ENCODE data around the gene ST8SIA5.
"Not testable (repeated sequence)": the region's sequence is repeated elsewhere in the genome, so short reads cannot be mapped to it uniquely, and the experiment has no call there.

ST8SIA5 gene, protein sequence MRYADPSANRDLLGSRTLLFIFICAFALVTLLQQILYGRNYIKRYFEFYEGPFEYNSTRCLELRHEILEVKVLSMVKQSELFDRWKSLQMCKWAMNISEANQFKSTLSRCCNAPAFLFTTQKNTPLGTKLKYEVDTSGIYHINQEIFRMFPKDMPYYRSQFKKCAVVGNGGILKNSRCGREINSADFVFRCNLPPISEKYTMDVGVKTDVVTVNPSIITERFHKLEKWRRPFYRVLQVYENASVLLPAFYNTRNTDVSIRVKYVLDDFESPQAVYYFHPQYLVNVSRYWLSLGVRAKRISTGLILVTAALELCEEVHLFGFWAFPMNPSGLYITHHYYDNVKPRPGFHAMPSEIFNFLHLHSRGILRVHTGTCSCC

DNA sequence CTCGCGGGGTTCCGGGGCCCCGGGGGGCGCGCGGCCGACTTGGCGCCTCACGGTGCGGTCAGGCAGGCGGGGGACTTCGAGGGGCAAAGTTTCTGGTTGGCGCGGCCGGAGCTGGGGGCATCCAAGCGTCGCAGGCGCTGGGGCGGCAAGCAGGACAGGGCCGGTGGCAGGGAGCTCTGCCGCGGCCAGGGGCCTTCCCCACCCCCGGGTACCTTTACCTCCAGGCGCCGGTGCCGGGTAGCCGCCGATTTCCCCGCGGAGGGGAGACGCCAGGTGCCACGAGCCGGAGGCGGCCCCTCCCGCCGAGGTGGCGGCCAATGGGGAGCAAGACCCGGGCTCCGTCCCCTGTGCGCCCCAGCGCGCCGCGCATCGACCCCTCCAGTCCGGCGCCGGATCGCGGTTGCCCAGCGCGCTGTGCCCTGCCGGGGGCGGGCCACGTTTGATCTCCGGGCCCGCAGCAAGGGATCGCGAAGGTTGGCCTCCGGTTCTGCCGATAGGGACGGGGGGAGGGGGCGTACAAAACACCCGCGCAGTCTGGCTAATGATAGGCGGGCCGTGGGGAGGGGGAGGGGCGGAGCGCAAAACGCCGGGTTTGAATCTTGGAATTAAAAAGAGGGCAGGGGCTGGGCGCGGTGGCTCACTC, at the start of gene ST8SIA5:
TSS of gene ST8SIA5 (minus strand) at position 495 of the 643 bp plus-strand sequence. CDS start 545 bp downstream, outside the sequence.
- DNase-seq = peak; percentile 55 to 65

DNA sequence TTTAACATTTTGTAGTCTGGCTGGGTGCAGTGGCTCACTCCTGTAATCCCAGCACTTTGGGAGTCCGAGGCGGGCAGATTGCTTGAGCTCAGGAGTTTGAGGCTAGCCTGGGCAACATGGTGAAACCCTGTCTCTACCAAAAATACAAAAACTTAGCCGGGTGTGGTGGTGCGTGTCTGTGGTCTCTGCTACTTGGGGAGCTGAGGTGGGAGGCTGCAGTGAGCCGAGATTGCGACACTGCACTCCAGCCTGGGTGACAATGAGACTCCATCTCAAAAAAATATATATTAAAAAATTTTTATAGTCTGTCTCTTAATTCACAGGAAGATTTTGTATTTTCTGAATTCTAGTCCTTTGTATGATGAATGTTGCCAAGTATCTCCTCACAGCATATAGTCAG, 39.1 kb upstream of the ST8SIA5 start:
- not testable (repeated sequence) for DNase-seq

DNA sequence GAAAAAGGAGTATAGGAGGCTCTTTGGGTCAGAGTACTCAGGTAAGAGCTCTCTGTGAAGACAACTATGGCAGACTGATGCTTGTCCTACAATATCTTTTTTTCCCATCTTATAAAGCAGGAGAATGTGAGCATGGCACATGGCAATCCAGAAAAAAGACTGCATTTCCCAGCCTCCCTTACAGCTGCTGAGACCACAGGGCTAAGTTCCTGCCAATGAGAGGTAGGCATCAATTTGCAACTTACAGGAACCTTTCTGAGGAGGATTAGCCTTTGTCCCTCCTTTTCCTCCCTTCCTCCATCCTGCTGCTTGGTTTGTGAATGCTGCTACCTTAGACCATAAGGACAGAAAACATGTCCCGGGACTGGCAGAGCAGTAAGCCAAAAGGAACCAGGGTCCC, 37.8 kb upstream of the ST8SIA5 start:
- DNase-seq = no peak

DNA sequence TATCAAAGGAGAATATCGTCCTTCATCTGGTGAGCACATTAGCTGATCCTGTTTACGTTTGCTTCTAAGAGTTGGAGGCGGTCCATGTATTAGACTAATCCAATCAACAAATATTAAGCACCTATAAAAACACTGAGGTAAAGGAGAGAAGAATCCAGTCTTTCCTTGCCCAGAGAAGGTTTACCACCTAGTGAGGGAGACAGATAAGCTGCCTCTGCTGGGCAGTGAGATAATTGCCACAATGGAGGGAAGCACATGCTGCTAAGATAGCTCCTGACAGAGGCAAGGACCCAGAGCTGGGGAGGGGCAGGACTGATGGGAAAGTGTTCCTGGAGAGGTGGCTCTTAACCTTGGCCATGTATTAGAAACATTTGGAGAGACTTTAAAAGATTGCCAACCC, 36.7 kb upstream of the ST8SIA5 start:
- DNase-seq = no peak

DNA sequence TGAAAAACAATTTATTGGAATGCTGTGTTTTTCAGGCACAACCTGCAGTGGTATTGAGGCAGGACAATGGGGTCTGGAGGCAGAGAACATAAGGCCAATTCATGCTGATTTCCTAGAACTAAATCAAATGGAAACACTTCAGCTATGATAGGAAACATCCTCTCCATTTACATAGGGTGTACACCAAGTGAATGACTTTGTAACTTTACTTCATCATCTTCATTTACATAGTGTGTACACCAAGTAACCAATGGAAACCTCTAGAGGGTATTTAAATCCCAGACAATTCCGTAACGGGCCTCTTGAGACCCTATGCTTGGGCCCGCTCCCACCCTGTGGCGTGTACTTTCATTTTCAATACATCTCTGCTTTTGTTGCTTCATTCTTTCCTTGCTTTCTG, 32.2 kb upstream of the ST8SIA5 start:
- DNase-seq = no peak

DNA sequence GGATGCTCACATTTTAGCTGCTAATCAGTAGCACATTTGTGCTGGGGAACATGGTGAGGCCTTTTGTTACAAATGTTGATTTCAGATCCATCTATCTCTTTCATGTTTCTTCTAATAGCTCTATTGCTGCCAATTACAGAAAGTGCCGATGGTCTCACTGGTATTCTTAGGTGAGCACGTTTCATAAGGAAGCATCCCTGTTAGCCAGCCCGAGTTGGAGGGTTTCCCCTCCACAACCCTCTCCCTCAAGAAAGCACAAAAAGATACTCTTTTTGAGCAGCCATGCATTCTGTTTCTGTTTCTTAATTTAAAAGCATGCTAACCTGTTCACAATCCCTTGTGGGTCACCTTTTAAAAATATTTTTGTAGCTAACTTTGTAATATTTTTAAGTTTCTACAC, 30.8 kb upstream of the ST8SIA5 start:
- no peak for DNase-seq

DNA sequence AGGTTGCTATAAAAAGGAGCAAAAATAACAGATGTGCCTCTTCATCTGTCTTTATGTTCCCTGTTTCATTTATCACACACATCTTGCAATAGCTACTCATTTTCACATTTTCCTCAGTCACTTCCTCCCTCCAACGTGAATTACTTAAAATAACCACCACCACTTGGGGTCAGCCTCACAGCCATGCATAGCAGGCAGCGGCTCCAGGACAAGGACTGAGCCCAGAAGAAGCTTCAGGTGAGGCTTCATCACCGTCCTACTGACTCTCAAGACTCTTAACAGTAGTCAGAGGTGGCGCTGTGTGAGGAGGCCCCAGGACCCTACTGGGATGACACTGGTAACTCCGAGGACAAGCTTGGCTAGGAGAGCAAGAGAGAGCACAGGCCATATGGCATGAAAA, 15.5 kb upstream of the ST8SIA5 start:
- DNase-seq = no peak

DNA sequence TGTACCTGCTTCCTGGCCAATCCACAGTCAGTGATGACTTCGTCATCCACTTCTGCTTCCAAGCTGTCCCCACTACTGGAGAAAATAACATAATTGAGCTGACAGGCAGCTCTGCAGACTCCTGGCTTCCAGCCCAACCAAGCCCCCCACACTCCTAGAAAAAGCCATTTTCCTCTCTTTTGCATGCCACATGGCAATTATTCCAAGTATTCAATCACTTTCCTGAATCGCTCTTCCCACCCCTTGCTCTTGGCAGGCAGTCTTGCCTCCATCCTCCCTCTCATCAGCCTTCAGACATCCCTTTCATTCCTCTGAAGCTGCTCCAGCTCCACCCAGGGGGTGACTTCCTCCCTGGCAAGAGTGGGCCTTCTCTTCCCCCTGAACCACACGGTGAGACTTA, 14.3 kb upstream of the ST8SIA5 start:
- DNase-seq = no peak

DNA sequence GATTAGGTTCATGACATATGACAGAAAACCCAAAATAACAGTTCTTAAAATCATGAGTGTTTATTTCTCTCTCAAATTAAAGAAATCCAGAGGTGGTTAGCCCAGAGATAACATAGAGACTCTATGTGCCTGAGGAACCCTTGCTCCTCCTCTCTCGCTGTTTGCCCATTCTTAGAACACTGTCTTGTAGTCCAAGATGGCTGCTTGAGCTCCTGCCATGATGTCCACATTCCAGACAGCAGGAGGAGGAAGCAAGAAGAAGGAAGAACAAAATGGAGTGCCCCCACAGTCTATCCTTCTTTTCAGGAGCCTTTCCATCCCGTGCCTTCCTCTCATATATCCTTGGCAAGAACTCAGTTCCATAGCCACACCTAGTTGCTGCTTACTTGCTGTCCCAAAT, 13.9 kb upstream of the ST8SIA5 start:
- DNase-seq = no peak

DNA sequence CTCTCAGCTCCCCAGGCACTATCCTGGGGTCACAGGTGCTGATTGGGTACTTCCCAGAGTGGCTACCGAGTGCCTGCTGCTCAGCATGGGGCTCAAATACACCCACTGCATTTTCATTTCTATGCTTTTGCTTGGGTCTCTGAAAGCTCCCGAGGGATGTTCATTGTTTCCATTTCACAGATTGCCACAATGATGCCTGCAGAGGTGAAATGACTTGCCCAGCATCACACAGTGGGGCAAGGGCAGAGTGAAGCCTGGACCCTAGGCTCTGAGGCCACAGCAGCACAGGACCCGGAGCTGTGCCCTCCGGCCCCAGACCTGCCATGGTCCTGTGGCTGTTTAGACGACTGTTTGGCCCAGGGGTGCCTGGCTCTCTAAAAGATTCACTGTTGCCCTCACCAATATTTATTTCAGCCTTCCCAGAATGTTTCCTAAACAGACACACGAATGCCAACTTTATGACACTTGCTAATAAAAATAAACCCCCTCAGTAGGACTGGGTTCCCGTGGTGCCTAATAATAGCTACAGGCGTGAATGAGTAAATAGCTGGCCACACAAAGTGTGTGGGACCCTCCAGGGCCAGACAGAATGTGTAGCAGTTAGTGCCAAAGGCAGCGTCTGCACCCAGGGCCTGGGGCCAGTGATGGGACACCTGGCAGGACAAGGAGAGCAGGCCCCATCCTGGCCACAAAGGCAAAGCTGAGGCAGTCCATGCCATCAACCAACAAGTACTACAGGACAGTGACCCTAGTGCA, 11.5 kb upstream of the ST8SIA5 start:
- DNase-seq = no peak

DNA sequence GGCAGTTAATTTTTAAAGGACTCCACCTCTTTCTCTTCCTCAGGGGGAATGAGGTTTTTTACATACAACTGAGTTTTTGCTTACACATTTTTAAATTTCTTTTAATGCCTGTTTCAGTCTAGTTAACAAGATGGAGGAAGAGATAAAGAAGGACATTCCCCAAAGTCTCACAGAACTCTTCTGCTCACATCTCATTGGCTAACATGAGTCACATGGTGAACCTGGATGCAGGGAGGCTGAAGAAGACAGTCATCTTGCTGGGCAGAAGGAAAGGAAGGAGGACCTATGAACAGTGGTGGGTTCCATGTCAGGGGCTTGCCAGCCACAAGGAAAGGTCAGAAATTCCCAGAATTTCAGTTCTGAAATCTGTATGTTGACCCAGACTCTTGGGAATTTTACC, 10.4 kb upstream of the ST8SIA5 start:
- no peak for DNase-seq

DNA sequence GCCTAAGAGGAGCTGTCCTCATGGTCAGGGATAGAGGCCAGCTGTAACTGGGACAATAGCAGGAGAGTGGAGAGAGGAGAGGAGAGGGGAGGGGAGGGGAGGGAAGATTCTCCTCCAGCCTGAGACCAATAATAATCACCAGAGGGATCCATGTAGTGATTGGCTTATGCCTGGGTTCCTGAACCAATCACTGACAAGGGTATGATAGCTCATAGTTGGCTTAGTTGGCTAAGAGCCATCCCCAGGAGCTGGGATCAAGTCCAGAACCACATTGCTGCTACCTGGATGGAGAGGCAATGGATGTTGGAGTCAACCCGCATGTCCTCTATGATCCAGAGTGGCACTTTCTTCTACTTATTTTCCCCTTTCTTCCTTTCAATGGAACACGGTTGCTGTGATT, 7.7 kb upstream of the ST8SIA5 start:
- no peak for DNase-seq

DNA sequence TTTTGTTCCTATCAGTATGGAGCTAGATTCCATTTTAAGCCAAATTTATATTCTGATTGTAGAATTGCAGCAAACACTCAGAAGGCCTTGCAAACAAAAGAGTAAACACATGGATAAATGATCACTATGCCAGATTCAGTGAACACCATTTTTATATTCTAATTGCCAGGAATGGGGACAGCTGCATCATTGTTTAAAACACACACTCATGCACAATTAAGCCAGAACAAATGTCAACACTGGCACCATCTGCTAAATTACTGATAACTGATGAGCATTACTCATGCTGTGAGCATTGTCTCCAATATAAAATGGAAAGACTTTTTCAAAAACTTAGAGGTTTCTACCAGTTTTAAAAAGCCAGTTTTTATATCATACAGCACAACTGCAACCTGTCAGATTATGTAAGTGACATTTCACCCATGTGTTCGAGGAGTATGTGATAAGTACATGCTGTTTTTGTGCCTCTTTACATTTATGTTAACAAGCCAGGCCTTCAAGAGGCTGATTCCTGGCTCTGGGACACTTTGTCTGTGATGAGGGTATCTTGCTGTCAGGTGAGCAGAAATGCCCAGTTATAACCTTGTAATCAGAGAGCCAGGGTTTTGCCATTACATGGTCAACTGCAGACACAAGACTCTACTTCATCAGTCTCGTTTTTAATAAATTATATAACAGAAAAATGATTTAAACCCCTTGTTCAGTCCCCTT, 4.4 kb upstream of the ST8SIA5 start:
- peak; percentile 90 for DNase-seq

DNA sequence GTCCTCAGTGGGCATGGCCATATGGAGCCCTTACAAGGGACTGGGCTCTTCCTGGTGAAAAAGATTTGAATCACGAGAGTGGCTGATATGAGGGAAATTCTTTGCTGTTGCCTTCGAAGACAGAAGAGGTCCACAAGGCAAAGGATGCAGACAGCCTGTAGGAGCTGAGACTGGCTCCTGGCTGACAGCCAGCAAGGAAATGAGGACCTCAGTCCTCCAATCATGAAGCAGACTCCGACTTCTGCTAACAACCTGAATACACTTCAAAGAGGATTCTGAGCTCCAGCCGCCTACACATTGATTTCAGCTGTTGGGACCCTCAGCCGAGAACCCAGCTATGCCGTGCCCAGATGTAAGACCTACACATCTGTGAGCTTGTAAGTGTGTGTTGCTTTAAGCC, 3.0 kb upstream of the ST8SIA5 start:
- peak; percentile 27 to 58 for DNase-seq

DNA sequence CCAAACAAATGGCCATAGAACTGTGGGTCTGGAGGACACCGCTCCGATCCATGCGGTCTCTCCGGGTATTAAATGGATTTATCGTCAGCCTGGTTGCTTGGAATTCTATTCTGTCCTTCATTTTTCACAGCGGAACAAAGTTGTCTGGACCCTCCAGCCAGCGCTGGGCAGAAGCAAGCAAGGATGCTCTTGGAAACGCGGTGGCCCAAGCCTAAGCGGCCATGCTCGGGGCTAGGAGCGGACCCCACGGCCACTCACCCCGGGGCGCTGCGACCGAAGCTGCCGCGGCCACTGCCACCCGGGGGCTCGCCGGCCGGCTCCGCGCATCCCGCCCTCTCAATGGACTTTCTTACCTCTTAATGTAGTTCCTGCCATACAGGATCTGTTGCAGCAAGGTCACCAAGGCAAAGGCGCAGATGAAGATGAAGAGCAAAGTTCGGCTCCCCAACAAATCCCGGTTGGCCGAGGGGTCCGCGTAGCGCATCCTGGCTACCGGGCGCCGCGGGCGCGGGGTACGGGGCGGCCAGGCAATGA, 761 bp downstream of the ST8SIA5 start:
- DNase-seq = no peak

DNA sequence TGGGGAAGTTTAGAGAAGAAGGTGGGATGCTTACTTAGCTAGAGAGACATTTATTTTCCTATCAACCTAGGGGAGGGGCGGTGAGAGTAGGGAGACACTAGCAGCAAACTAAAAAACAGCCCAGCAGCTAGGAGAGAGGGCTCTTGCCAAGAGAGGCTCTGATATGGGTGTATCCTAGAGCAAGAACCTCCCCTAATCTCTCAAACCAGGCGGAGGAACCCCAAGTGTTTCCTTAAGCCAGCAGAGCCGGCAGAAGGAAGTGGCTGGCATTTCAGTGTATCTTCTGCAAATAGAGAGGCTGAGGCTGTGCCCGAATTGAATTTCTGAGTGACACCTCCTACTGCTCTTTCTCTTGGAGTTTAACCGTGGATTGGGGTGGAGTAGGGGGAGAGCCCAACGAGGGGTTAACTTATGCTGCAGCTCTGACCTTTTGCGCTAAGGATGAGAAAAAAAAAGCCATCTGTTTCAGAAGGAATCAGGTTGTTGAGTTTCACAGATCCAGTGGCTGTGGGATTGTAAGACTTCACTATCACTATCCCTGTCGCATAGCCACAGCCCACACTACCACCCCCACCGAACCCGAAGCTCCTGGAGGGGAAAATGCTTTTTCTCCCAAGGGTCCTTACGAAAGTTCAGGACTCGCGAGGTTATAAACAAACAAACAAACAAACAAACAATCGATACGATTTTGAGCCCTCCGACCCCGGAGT, 1.4 kb downstream of the ST8SIA5 start:
- DNase-seq = no peak

DNA sequence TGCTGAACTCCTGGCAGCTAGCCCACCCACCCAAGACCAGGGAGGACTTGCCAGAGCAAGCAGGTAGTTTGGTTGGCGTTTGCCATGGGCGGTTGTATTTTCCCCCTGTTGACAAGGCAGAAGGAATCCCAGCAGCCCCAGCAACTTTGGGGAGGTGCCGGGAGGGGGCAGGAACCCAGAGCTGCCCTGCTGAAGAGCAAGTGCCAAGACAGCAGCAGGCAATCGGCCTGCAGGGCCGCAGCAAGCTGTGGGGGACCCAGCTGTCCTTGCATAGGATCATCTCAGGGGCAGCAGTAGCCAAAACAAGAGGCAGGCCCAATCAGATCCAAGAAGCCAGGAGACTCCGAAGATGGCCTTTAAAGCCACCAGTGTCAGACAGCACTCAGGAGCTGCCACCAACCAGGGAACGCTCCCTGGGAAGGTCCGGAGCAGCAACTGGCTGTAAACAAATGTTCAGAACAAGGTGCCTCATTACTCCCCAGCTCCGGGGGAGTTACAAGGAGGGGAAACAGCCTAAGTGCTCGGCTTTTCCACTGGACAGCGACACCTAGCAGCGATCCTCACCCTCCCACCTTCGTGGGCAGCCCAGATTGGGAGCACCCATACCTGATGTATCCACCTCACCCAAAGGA, 2.1 kb downstream of the ST8SIA5 start:
- peak; percentile 13 to 29 for DNase-seq

DNA sequence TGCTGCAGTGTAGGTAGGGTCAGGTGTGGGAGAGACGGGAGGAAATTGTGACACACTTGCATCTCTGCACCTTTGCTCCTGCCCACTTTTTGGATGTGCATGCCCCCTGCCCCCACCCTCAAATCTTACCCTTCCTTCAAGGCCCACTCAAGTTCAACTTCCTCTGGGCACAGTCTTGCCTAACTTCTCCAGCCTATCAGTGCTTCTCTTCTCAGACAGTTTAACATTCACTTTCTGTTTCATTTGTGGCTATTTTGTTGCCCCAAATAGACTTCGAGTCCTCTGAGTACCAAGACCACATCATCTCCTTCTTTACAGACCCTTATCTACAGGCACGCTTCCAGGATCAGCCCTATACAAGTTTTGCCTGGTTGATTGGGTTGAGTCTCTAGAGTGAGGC, 2.7 kb downstream of the ST8SIA5 start:
- no peak for DNase-seq

DNA sequence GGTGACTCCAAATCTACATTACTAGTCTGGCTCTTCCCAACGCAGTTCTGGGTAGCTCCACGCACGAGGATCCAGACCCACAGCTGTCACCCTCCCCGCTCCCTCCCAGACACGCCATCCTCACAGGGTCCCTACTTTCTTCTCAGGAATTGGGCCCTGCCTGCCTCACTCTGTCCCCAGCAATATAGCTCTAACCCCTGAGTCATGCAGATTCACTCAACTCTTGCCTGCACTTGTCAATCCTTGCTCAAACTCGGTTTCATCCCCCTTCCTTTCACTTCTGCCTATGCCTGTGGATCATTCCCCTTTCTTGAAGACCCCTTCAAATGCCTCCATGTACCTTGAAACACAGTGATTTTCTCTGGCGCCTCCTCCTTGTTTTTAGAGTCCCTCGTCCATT, 5.0 kb downstream of the ST8SIA5 start:
- no peak for DNase-seq

DNA sequence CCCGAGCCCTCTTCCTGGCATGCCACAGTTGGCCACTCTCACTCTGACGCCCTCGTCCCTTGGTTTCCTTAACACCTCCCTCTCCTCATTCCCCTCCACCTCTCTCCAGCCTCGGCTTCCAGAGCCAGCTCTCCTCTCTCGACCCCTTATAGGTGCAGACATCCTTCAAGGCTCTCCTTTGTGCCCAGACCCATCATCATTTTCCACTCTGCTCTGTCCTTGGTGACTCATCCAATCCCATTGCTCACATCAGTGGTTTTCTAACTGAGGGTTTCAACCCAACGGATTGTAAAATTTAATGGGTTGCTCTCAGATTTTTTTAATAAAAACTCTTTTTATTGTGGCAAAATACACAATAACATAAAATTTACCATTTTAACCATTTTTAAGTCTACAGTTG, 6.2 kb downstream of the ST8SIA5 start:
- DNase-seq = no peak

DNA sequence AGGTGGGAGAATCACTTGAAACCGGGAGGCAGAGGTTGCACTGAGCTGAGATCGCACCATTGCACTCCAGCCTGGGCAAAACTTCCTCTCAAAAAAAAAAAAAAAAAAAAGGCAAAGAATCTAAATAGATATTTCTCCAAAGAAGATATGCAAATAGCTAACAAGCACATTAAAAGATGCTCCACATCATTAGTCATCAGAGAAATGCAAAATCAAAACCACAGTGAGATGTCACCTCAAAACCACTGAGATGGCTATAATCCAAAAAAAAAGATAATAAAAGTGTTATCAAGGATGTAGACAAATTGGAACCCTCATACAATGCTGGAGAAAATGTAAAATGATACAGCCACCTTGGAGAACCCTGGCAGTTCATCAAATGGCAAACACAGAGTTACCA, 8.4 kb downstream of the ST8SIA5 start:
- no peak for DNase-seq

DNA sequence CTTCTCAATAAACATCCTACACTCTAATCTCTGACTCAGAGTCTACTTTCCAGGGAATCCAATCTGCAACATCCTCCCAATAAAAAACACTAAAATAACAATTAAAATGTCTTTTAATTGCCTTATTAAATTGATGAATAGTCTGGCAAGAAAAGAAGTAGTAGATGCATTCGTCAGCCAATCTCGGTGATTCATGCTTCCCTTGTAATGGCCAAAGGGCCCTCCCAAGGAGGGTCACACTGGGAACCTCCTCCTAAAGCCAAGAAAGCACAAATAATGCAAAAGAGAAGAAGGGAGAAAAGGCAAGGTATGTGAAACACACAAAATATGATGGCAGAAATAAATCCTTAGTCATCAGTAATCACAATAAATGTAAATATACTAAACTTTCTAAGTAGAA, 16.8 kb downstream of the ST8SIA5 start:
- no peak for DNase-seq
